GM08714 (cell line): ENCODE results near the gene ZIM2.
"Not testable (repeated sequence)": the region's sequence is repeated elsewhere in the genome, so short reads cannot be mapped to it uniquely, and the experiment has no call there.

Experiments
- H3K4me3 ChIP-seq: fragments of 200-500 bp; sonication (Bioruptor generic); 2 replicates; pipeline ENCODE4 v1.5.1; 2014; ENCODE audit warnings: mild to moderate bottlenecking, low read length, inconsistent platforms
- ZNF274 ChIP-seq: IDR thresholded peaks from 2 replicates; pipeline ENCODE4 v1.6.1; 2012; ENCODE audit warnings: mild to moderate bottlenecking, low read depth, low read length

Gene ZIM2

GRCh38 chr19:56858026-56858425 lies 17.5 kb upstream of the ZIM2 start:
- TF ChIP-seq ZNF274 = no peak
- no peak overlapping the region for H3K4me3 ChIP-seq

- no peak overlapping the region for H3K4me3 ChIP-seq
- TF ChIP-seq ZNF274 = no peak
Measured at GRCh38 chr19:56856822-56857221, 16.3 kb upstream of the ZIM2 start.

DNA sequence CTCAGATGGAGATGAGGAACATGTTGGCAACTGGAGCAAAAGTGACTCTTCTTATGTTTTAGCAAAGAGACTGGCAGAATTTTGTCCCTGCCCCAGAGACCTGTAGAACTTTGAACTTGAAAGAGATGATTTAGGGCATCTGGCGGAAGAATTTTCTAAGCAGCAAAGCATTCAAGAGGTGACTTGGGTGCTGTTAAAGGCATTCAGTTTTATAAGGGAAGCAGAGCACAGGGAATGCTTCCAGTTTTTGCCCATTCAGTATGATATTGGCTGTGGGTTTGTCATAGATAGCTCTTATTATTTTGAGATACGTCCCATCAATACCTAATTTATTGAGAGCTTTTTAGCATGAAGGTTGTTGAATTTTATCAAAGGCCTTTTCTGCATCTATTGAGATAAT lies 11.8 kb upstream of the ZIM2 start:
- not testable (repeated sequence) for H3K4me3 ChIP-seq

DNA sequence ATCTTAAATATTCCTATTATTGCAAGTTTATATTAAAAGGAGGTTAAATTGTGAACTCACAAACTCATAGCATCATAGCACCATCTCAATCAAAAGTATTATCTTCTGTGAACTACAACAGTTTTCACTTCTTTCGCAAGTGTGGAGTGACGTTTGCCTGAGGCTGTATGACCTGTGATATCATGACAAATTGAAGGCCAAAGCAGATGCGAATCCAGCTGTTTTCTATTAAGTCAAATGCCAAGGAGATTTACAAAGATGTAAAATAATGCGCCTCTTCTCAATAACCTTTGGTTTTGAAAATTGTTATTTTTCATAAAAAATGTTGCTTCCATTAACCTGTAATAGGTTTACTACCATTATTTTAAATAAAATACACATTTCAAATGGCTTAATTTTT lies 7.6 kb upstream of the ZIM2 start:
- H3K4me3 ChIP-seq = no peak overlapping the region
- no peak for TF ChIP-seq ZNF274

DNA sequence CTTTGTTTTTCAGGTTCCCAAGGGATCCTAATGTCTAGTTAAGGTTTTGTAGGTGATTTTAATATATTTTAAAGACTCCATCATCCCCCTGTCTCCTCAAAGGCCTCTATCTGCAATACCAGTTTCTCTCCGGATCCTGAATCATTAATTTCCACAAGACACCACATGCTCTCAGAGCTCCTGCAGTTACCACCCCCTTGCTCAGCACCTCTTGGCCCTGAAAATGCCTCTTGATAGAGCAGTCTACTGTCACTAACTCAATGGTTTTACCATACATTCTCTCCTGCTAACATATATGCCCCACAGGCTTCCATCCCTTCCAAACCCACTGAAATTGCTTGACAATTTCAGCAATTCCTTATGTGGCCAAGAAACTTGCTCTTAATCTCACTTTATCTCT lies 1.9 kb upstream of the ZIM2 start:
- H3K4me3 ChIP-seq = no peak overlapping the region

DNA sequence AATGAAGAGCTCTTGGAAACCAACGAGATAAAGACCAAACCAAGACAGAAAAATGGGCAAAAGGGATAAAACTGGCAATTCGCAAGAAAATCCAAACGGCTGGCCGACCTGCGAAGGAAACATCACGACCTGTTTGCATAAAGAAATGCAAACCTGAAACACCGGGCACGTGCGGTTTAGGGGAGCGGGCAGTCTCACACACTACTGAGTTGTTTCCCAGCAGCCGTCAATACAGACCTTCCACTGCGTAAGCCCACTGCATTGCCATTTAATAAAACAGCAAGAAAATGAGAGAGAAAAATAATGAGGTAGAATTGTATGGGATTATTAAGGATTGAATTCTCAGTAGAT lies 642 bp upstream of the ZIM2 start:
- no peak overlapping the region for H3K4me3 ChIP-seq
- TF ChIP-seq ZNF274 = no peak

More for the DNA sequence above, 1.9 kb upstream of the ZIM2 start:
- TF ChIP-seq ZNF274 = no peak

- peak overlapping the region; percentile 24; the same call in 1 of the 2 replicates for H3K4me3 ChIP-seq
- no peak for TF ChIP-seq ZNF274
Measured at GRCh38 chr19:56839652-56840450, 675 bp downstream of the ZIM2 start.

DNA sequence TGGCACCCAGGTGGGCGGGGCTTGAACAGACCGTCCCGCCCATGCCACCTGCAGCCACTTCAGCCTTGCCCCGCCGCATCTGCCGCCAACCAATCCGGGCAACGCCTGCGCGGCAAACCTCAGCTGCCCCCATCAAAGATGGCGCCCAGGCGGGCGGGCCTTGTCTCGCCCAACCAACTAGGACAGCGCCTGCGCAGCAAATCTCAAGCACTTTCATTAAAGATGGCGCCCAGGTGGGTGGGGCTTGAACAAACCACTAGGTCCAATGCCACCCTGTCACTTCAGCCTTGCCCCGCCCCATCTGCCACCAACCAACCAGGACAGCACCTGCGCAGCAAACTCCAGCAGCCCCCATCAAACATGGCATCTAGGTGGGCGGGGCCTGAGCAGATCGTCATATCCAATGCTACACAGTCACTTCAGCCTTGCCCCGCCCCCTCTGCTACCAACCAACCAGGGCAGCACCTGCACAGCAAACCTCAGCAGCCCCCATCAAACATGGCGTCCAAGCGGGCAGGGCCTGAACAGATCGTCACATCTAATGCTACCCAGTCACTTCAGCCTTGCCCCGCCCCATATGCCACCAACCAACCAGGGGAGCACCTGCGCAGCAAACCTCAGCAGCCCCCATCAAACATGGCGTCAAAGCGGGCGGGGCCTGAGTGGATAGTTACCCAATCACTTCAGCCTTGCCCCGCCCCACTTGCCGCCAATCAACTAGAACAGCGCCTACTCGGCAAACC lies 1.4 kb downstream of the ZIM2 start:
- TF ChIP-seq ZNF274 = no peak
- H3K4me3 ChIP-seq = no peak overlapping the region; the same call in 1 of the 2 replicates

GRCh38 chr19:56838024-56838908 lies 2.3 kb downstream of the ZIM2 start:
- TF ChIP-seq ZNF274 = no peak
- peak overlapping the region; percentile 48; the same call in 1 of the 2 replicates for H3K4me3 ChIP-seq

GRCh38 chr19:56837492-56838023 lies 3.0 kb downstream of the ZIM2 start:
- peak overlapping the region; percentile 33; the same call in 1 of the 2 replicates for H3K4me3 ChIP-seq
- no peak for TF ChIP-seq ZNF274

- no peak for TF ChIP-seq ZNF274
- peak overlapping the region; percentile 33; the same call in 1 of the 2 replicates for H3K4me3 ChIP-seq
Measured at GRCh38 chr19:56837004-56837403, 3.5 kb downstream of the ZIM2 start.

- TF ChIP-seq ZNF274 = no peak
- H3K4me3 ChIP-seq = no peak overlapping the region
Measured at GRCh38 chr19:56836059-56836458, 4.5 kb downstream of the ZIM2 start.

GRCh38 chr19:56835401-56835800 lies 5.1 kb downstream of the ZIM2 start:
- TF ChIP-seq ZNF274 = no peak
- H3K4me3 ChIP-seq = no peak overlapping the region
